NCI-H226 (cell line): Measurements from ENCODE around the gene NUDT1.
"Not testable (repeated sequence)": the region's sequence is repeated elsewhere in the genome, so short reads cannot be mapped to it uniquely, and the experiment has no call there.

Experiments used
- DNase-seq: peaks from one replicate; pipeline ENCODE4 v3.0.0-alpha.2; 2015

Gene NUDT1

DNA sequence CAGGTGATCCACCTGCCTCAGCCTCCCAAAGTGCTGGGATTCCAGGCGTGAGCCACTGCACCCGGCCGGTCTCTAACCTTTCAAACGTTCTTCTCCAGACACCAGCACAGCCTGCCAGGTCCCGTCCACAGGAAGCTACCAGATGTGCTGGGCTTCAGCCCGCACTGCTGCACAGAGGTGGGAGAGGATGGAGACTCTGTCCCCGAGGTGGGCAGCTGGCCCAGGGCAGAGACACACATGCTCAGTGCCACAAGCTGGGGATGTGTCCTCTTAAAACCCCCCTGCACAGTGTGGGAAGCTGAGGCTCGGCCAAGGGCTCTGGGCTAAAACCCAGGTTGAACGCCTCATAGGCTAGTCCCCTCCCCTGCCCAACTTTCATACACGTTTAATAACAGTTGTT lies 9.4 kb downstream of the NUDT1 start:
- no peak for DNase-seq

DNA sequence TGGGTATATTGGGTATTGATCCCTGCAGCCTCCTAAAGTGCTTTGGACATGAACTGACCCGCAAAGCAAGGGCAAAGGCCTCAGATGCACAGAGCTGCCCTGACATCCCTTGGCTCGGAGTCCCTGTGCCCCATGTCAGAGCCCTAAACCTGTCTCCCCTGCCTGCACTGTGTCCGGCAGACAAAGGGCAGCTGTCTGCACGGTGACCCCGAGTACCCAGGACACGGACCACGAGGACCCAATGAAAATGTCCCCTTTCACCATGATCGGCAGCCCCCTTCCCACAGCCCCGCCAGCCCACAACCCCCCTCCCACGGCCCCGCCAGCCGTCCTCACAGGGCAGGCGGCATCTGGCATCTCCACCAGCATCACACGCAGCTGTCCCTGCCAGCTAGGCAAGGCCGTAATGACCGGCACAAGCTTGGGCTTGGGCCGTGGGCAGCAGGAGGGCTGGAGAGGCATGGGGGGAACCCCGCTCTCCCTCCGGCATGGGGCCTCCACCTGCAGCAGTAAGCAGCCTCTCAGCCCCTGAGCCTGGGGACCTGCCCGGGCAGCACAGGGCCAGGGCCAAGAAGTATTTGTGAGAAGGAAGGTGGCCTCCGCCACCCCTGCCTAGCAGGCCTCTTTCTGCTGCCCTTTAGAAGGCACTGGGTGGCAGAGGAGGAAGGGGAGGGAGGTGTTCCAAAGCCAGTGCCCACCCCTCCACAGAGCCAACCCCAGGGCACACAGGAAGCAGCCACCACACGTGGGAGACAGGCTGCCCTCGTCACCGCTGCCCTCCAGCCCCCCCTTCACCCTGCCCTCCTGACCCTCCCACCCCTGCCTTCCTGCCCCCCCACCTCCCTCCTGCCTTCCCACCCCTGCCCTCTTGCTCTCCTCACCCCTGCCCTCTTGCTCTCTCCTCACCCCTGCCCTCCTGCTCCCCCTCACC lies 10.1 kb downstream of the NUDT1 start:
- no peak for DNase-seq

DNA sequence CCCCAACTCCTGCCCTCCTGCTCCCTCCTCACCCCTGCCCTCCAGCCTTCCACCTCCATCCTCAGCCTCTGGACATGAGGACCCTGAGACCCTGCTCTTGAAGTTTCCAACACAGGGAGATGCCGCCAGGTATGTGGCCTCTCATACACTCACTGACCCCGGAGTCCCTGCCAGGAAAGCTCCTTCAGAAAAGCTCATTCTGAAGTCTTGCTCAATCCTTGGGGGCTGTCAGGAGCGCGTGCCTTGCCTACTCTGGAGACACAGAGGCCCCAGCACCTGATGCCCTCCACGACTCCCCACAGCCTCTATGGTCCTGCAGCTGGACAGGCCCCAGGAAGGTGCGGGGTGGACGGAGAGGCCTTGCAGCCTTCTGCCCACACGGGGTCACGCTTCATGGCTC lies 11.0 kb downstream of the NUDT1 start:
- DNase-seq: no peak

DNA sequence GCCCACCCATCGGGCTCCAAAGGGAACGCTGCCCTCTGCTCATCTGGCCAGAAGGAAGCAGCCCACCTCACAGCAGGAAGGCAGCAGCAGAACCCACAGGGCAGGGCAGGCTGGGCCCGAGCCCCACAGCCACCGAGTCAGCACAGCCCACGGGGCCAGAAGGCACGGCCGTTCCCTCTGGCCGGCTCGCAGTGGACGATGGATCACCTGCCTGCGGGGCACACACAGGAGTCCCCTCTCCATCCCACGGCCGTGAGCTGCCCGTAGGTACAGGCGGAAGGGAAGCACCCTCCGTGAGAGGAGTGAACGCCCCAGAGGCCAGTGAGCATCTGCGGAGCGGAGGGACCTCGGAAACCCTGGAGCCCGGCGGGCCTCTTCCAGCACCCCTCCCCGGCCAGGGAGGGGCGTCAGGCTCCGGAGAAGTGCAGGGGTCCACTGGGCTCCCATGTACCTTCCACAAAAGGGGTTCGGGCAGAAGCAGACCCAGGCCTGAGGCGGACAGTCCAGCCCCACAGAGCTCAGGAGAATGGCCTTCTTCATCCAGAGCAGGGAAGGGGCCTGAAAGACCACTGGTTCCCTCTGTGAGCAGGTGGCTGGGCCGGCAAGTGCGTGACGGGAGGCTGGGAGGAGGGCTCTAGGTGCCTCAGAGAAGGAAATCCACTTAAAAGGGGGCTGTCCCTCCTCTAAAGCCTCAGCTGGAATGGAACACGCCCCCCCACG lies 11.7 kb downstream of the NUDT1 start:
- DNase-seq: no peak

DNA sequence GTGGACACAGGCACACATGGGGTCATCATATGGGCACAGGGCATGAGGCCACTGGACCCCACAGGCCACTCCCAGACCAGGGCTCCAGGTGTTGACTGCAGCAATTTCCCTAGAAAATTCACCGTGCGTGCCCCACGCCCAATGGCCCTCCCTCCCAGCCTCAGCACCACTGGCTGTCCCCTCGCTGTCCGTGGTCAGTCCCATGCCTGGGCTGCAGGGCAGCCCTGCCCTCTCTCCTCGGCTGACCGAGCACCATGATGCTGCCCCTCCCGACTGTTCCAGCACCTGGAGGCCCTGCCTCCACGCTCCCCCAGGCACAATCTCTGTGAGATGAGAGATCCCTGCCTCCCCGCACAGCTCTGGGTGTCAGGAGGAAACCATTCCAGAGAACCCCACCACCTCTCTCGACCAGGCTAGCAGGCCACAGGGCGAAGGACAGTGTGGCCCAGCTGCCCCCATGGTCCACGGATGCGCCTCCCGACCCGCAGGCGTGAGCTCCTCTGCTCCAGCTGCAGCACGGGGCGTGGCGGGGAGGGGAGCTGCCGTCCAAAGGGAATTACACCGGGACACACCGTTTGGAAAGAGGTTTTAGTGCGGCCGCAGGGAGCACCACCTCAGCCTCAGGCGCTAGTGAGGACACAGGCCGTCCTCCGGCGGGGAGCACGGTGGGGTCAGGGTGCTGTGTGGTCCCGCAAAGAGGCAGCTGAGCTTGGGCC lies 12.6 kb downstream of the NUDT1 start:
- DNase-seq: no peak

DNA sequence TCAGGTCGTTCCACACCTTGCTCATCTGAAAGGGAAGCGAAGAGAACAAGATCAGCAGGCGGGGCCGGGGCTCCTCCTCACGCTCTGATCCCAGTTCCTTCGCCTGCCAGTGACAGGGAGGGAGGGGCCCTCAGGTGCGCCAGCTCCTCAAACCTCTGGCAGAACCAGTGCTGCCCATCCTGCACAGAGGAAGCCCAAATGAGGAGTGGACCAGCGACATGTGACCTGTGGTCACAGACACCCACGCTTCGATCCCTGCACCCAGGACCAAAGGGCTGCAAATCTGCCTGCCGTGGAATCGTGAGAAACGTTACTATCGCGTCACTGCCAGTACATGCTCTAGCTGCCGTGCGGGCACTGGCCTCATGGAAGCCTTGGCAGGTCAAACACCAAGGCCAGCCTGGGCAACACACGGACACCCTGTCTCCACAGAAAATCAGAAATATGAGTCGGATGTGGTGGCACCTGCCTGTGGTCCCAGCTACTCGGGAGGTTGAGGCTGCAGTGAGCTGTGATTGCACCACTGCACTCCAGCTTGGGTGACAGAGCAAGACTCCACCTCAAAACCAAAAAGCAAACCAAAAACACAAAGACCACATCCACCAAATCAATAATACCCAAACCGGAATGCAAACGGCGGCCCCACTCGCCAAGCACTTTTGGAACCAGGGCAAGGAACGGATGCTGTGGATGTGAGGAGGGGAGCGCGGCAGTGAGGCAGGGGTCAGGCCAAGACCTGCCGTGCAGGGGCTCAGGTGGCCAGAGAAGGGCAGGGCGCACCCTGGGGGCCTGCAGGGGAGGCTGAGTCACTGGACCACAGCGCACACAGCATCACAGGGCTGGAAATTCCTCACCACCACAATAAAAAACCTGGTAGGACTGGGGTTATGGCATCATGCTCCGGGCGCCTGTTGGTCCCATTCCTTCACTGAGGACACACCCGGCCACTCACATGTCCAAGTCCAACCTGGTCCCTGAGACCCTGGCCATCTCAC lies 13.4 kb downstream of the NUDT1 start:
- no peak for DNase-seq

DNA sequence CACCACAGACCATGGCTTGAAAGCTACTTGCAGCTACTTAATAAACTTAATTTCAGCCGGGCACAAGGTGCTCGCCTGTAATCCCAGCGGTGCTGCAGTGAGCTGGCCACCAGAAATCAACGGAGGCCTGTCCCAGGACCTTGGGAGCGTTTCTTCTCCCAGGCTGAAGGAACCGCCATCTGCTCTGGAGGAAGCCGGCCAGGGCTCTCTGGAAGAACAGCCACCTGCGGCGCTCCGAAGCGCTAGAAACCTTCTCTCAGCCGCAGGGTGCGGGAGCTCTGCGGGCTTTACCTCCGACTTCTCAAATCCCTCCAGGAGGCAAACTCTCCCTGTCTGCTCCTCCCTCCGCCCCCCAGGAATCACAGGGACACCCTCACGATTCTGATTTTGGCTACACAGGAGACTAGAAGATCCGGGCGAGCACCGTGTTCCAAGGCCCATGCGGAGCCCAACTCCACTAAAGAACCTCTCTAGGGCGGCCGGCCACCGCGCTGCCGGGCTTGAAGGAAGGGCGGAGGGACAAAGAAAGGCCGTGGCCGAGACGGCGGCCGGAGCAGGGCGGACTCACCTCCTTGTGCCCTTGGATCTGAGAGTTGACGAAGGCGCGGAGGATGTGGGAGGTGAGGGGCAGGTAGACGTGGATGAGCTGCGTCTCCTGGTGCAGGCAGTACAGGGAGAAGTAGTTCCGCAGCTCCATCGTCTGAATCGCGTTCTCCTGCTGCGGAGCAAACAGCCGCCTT lies 14.4 kb downstream of the NUDT1 start:
- DNase-seq: no peak

DNA sequence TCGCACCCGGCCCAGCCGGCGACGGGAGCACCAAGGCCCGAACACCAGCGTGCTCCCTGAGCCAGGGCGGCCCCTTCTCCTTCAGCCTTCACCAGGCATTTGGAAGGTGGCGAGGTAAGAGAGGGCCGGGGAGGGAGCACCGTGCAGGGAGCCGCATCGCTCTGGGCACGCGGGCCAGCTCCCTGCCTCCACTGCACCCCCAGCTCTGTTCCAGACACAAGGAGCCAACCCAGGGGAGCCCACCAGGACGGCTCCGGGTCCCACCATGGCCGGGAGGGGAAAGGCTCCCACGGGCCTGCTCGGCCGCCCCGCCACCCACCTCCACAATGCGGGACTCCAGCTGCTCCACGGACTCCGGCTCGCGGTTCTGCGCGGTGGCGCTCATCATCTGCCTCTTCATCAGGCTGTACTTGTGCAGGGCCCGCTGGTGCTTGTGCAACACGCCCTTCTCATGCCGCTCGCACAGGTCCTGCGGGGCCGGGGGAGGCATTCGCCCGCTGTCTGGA lies 15.1 kb downstream of the NUDT1 start:
- DNase-seq: no peak

DNA sequence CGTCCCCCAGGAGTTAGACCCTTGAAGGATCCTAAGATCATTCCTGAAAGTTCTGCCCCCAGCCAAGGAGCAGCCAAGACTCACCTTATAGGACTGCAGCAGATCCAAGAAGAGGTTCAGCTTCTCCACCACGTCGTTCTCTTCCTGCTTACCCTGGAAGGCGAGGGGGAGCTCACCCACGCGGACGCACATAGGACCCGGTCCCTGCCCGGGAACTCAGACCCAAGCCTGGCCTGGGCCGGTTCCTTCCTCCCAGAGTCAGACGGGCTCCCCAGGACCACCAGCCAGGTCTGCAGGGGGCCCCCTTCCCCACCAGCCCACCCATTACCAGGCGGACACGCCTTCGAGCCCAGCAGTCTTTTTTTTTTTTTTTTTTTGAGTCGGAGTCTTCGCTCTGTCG lies 15.6 kb downstream of the NUDT1 start:
- DNase-seq: no peak

DNA sequence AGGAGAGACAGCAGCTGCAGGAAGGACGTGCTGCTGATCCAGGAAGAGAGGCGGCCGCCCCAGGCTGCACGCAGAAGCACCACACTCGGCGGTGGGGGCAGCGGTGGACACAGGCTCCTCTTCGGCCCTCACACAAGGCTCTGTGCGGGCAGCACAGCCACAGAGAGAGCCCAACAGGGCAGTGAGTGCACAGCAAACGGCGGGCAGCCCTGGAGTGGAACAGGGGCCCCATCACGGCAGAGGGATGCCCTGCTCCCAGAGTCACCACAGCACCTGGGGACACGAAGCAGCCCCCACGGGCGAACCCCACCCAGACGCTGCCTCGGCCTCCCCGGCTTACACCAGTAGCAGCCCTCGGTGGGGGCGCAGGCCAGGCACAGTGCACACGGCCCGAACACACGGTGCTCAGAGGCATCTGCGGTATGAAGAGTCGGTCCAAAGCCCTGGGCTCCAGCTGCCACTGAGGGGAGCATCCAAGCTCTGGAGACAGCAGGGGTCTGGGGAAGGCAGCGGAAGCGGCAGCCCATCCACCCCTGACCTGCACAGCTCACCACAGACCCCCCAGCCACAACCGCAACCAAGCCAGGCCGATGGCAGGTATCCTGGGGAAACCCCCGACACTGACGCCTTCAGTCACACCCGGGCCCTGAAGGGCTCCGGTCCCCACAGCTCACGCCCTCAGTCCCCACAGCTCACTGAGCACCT lies 16.8 kb downstream of the NUDT1 start:
- DNase-seq: no peak

DNA sequence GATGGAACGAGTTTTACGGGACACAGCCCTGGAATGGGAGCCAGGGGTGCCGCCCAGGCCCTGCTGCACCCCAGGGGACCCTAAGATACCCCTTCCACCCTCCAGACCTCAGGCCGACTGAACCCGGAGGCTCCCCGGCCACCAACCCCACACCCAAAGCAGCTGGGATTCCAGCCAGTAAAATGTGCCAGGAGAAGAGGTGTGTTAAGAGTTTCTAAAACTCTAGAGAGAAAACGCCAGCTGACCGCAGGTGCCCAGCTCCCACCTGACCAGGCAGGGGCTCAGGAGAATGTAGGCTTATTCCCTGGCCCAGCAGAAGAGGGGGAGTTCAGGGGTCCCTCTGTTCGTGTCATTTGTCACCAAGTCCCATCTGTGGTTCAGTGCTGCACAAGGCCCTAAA lies 17.5 kb downstream of the NUDT1 start:
- DNase-seq: no peak

DNA sequence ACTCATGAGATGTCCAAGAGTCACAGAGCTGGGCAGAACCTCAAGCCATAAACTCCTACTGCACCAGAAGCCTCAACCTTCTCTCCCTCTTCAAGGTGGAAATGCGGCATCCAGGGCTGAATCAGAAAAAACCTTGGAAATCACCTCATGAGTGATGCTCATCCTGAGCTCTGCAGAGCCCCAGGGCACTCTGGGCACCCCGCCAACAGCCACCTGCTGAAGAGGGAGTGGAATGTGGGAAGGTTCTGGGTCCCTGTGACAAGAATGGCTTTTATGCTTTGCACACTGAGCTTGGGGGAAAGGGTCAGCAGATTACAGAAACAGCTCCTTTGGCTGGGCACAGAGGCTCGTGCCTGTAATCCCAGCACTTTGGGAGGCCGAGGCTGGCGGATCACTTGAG lies 18.8 kb downstream of the NUDT1 start:
- DNase-seq: peak; percentile 84

DNA sequence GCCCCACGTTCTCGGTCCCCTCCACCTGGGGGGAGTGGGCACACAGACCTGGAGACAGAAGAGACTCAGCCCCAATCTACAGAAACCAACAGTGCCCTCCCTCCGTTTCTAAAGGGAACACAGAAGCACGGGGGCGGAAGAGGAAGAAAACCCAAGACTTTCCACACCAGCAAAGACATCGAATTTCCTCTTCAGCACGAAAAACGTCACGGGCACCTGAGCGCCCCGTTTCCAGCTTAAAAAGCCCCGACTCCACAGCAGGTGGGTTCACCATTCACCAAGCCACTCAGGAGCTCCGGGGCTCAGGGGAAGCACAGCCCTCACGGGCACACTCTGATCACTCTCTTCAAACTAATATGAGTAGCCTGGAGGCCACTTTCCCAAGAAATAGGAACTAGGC lies 19.6 kb downstream of the NUDT1 start:
- no peak for DNase-seq

DNA sequence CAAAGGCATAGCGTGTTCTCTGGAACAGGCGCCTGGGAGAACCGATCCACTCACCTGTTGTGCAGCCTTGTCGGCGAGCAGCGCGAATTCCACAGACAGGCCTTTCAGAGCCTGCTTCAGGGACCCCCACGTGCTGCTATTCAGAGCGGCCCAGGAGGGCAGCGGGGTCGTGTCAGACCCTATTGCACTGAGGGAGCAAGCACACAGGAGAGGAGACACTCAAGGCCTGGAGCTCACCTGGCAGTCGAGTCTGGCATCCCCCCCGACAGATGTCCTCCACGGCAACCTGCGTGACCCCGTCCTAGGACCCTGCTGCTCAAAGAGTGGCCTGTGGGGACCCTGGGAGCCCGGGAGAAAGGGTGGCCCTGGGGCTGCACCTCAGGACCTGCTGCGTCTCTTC lies 21.1 kb downstream of the NUDT1 start:
- DNase-seq: no peak

DNA sequence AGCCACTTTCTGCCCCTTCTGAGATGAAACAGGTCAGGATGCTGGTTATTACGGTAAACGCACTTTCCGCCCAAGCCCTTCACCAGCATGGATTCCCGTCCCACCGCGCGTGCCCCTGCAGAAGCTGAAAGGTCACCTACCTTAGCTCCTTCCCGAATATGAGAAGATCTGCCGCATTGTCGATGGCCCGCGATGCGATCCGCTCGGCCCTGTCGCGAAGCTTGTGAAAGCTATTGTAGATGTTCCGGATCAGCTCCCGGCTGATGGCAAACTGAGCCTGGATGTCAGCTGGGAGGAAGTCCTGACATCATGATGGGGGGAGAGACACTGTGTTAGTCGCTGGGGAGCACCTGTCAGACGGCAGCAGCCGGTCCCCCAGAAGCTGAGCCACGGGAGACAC lies 22.1 kb downstream of the NUDT1 start:
- no peak for DNase-seq

DNA sequence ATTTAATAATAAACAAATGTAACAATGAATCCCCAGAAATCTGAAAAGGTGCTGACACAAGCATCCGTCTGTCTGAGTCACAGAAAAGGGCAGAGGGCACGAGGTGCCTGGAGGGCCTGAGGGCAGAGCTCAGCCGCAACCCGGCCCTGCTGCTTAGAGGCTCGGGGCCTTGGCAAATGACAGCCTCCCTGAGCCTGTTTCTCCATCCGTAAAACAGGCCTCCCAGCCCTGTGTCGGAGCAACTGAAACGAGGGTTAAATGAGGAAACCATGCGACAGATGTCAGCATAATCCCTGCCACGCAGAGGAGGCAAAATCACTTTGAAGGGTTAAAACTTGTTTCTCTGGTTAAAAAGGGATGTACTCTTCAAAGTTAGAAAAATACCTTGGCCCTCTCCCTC lies 24.9 kb downstream of the NUDT1 start:
- DNase-seq: no peak

DNA sequence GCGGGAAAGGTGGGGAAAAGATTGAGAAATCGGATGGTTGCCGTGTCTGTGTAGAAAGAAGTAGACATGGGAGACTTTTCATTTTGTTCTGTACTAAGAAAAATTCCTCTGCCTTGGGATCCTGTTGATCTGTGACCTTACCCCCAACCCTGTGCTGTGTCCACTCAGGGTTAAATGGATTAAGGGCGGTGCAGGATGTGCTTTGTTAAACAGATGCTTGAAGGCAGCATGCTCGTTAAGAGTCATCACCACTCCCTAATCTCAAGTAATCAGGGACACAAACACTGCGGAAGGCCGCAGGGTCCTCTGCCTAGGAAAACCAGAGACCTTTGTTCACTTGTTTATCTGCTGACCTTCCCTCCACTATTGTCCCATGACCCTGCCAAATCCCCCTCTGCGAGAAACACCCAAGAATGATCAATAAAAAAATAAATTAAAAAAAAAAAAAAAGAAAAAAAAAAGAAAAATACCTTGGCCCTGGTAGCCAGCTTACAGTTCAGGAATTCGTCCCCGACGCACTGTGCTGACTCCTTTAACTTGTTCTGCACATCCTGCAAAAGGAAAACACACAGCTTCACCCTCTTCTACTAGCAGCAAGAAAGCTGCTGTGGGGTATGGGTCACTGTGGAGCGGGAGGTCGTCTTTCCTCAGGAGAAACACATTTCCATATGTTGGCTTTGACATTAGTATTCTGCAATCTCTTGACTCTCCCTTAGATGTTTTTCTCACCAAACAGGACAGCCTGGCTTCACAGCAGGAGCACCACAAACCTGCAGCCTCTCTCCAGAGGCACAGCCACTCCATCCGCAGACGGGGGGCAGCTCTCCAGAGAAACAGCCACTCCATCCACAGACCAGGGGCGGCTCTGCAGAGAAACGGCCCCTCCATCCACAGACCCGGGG lies 27.3 kb downstream of the NUDT1 start:
- not testable (repeated sequence) for DNase-seq

DNA sequence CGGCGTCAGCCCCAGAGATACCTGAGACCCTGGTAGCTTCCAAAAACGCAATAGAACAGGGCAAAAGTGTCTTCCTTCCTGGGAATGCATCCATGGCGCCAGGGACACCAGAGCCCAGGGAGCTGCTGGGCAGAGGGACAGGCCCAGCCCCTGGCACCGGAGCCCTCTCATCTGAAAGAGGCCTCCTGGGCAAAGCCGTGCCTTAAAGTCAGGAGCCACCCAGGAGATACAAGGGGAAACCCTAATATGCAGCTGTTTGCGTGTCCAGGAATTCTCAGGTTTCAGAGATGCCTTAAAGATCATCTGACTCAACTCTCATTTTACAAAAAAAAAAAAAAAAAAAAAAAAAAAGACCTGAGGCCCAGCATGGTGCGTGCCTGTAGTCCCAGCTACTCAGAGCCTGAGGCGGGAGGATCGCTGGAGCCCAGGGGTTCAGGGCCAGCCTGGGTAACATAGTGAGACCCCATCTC lies 28.0 kb downstream of the NUDT1 start:
- DNase-seq: no peak

DNA sequence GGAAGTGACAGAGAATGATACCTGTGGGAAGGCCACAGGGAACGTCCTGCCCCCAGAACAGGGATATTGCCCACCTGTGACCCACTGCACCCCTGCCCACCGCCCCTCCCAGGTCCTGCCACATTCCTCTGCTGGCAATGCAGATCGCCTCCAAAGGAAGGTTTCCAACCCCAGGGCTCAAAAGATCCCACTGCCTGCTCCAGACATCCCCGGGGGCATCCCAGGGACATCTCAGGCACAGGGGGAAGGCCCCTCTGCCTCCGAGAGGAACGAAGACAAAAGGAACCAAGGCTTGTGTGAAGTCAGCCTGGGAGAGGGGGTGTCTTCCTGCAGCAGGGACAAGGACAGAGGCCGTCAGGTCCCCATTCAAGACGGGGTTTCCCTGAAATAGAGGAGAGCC lies 28.5 kb downstream of the NUDT1 start:
- DNase-seq: no peak
